Nasal cavity respiratory epithelium epithelial cell of viscerocranial mucosa (primary cell): ENCODE data around the gene HBM. TPM values are rescaled to one million over a fixed set of nuclear protein-coding genes. Genes with fewer than 3 reads are reported as not detected.

Experiments
- total RNA-seq: library from RNA; depleted of rRNA; stranded (reverse); fragments of >200 nt; gene quantifications from 2 replicates; pipeline ENCODE4 v1.2.3, GENCODE V29; 2014

HBM gene, protein sequence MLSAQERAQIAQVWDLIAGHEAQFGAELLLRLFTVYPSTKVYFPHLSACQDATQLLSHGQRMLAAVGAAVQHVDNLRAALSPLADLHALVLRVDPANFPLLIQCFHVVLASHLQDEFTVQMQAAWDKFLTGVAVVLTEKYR
- not detected in 2 replicates for total RNA-seq

DNA sequence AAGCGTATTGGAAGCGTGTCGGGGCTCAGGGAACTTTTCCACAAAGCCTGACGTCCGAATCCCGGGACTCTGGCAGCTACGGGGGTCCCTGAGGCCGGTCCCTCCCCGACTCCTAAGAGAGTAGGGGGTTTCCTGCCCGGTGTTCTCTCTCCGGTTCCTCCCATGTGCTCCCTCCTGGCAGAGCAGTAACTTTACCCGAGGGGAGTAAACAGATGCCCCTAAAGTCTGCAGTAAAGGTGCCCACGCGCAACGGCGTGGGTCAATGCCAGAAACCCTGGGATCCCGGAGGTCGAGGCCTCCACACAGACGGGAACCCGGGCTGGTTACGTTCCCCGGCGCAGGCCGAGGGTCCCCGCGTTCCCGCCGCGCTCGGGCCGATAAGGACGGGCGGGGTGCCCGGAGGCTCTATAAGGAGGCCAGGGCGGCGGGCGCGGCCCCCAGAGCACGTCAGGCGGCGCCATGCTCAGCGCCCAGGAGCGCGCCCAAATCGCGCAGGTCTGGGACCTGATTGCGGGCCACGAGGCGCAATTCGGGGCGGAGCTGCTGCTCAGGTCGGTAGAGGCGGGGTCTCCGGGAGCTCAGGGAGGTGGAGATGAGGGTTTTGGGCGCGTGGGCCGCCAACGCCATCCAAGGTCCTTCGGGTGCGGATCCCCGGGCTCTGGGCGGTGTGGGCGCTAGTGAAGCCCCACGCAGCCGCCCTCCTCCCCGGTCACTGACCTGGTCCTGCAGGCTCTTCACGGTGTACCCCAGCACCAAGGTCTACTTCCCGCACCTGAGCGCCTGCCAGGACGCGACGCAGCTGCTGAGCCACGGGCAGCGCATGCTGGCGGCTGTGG is at the start of gene HBM:
Gene HBM (plus strand): TSS at position 440 of the 836 bp plus-strand sequence. CDS start 20 bp downstream, at position 460.

DNA sequence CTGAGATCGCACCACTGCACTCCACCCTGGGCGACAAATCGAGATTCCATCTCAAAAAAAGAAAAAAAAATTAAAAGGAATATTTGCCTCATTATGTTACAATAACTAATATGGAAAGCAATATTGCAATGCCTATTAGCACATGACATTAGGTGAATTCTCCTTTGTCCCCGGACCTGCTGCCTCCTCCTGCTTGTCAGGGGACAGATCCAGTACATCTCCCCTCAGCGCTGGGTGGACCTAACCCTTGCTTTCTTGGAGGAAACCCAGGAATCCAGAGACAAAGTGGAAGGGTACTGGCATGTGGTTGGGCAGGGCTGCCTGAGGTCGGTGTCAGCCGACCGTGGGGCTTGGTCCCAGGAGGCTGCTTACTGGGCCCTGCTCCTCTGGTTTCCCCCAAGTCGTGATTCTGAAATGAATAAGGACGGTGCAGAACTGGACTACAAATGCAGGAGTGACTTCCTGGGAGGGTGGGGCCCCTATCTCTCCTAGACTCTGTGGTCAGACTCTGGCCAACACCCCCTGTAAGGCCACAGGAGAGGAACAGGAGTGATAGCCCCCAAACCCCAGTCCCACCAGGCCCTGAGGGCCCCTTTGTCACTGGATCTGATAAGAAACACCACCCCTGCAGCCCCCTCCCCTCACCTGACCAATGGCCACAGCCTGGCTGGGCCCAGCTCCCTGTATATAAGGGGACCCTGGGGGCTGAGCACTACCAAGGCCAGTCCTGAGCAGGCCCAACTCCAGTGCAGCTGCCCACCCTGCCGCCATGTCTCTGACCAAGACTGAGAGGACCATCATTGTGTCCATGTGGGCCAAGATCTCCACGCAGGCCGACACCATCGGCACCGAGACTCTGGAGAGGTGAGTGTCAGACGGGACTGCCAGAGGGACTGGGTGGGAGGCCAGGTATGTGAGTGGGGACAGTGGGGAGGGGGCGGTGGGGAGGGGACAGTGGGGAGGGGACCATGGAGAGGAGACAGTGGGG is 13.3 kb upstream of the HBM start, which contains the start of gene HBZ:
Gene HBZ (plus strand): TSS at position 504 of the 988 bp plus-strand sequence. CDS start 266 bp downstream, at position 770.

DNA sequence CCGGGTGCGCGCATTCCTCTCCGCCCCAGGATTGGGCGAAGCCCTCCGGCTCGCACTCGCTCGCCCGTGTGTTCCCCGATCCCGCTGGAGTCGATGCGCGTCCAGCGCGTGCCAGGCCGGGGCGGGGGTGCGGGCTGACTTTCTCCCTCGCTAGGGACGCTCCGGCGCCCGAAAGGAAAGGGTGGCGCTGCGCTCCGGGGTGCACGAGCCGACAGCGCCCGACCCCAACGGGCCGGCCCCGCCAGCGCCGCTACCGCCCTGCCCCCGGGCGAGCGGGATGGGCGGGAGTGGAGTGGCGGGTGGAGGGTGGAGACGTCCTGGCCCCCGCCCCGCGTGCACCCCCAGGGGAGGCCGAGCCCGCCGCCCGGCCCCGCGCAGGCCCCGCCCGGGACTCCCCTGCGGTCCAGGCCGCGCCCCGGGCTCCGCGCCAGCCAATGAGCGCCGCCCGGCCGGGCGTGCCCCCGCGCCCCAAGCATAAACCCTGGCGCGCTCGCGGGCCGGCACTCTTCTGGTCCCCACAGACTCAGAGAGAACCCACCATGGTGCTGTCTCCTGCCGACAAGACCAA is 6.7 kb downstream of the HBM start, which contains the start of gene HBA2:
Gene HBA2 (plus strand): TSS at position 503 of the 568 bp plus-strand sequence. CDS start 37 bp downstream, at position 540.

DNA sequence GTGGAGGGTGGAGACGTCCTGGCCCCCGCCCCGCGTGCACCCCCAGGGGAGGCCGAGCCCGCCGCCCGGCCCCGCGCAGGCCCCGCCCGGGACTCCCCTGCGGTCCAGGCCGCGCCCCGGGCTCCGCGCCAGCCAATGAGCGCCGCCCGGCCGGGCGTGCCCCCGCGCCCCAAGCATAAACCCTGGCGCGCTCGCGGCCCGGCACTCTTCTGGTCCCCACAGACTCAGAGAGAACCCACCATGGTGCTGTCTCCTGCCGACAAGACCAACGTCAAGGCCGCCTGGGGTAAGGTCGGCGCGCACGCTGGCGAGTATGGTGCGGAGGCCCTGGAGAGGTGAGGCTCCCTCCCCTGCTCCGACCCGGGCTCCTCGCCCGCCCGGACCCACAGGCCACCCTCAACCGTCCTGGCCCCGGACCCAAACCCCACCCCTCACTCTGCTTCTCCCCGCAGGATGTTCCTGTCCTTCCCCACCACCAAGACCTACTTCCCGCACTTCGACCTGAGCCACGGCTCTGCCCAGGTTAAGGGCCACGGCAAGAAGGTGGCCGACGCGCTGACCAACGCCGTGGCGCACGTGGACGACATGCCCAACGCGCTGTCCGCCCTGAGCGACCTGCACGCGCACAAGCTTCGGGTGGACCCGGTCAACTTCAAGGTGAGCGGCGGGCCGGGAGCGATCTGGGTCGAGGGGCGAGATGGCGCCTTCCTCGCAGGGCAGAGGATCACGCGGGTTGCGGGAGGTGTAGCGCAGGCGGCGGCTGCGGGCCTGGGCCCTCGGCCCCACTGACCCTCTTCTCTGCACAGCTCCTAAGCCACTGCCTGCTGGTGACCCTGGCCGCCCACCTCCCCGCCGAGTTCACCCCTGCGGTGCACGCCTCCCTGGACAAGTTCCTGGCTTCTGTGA is 11.0 kb downstream of the HBM start, which contains the start of gene HBA1:
Gene HBA1 (plus strand): TSS at position 204 of the 906 bp plus-strand sequence. CDS start 37 bp downstream, at position 241.

DNA sequence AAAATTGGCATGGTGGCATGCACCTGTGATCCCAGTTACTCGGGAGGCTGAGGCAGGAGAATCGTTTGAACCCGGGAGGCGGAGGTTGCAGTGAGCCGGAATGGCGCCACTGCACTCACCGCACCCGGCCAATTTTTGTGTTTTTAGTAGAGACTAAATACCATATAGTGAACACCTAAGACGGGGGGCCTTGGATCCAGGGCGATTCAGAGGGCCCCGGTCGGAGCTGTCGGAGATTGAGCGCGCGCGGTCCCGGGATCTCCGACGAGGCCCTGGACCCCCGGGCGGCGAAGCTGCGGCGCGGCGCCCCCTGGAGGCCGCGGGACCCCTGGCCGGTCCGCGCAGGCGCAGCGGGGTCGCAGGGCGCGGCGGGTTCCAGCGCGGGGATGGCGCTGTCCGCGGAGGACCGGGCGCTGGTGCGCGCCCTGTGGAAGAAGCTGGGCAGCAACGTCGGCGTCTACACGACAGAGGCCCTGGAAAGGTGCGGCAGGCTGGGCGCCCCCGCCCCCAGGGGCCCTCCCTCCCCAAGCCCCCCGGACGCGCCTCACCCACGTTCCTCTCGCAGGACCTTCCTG is 14.4 kb downstream of the HBM start, which contains the start of gene HBQ1:
Gene HBQ1 (plus strand): TSS at position 359 of the 575 bp plus-strand sequence. CDS start 28 bp downstream, at position 387.

Other genes starting within 250 kb of the HBM start
- 7.9 and 8.5 TPM in 2 replicates for gene POLR3K, start 112.4 kb upstream of the HBM start, total RNA-seq
- 6.2 and 10.0 TPM in 2 replicates for gene SNRNP25, start 112.2 kb upstream of the HBM start, total RNA-seq
- gene RHBDF1, start 93.3 kb upstream of the HBM start, total RNA-seq: 11.6 and 30.7 TPM in 2 replicates
- gene MPG, start 87.8 kb upstream of the HBM start, total RNA-seq: 63.4 and 133 TPM in 2 replicates
- 5.8 and 17.1 TPM in 2 replicates for gene NPRL3, start 27.3 kb upstream of the HBM start, total RNA-seq
- not detected in 2 replicates for gene HBZ, start 13.3 kb upstream of the HBM start, total RNA-seq
- gene HBA2, start 6.9 kb downstream of the HBM start, total RNA-seq: not detected in 2 replicates
- not detected in 2 replicates for gene HBA1, start 10.7 kb downstream of the HBM start, total RNA-seq
- gene HBQ1, start 14.5 kb downstream of the HBM start, total RNA-seq: not detected in 2 replicates
- gene LUC7L, start 63.5 kb downstream of the HBM start, total RNA-seq: 24.6 and 34.0 TPM in 2 replicates
- 44.1 and 110 TPM in 2 replicates for gene FAM234A, start 68.8 kb downstream of the HBM start, total RNA-seq
- gene RGS11, start 110.0 kb downstream of the HBM start, total RNA-seq: 0.14 TPM in 1 of 2 replicates, not detected in the other
- 0.34 TPM in 1 of 2 replicates, not detected in the other for gene ARHGDIG, start 114.6 kb downstream of the HBM start, total RNA-seq
- 0.34 TPM in 1 of 2 replicates, not detected in the other for gene PDIA2, start 117.2 kb downstream of the HBM start, total RNA-seq
- gene AXIN1, start 186.7 kb downstream of the HBM start, total RNA-seq: 33.8 and 66.4 TPM in 2 replicates
- 46.4 and 98.8 TPM in 2 replicates for gene MRPL28, start 204.6 kb downstream of the HBM start, total RNA-seq
- gene PGAP6, start 216.0 kb downstream of the HBM start, total RNA-seq: 34.9 and 56.9 TPM in 2 replicates
- 23.9 and 52.0 TPM in 2 replicates for gene NME4, start 231.2 kb downstream of the HBM start, total RNA-seq
- 4.8 and 8.5 TPM in 2 replicates for gene DECR2, start 235.9 kb downstream of the HBM start, total RNA-seq